Muscle layer of duodenum (tissue), 2 donors: ENCODE measurements around the gene CPXM1.
"Not testable (repeated sequence)": the region's sequence is repeated elsewhere in the genome, so short reads cannot be mapped to it uniquely, and the experiment has no call there.

ENCODE experiments used
- H3K27ac ChIP-seq: one replicate; pipeline ENCODE4 v1.7.0; 2013; ENCODE audit warnings: mild to moderate bottlenecking, low read length
- H3K27me3 ChIP-seq: one replicate; pipeline ENCODE4 v1.7.0; 2013; ENCODE audit warnings: low read depth, mild to moderate bottlenecking, control low read depth, low read length
- H3K36me3 ChIP-seq, 2 donors: one replicate each; pipeline ENCODE4 v1.7.0; 2013; ENCODE audit warnings: low read length in 2 of 2, control low read depth in 1 of 2, mild to moderate bottlenecking in 1 of 2; ENCODE audit not compliant: insufficient read depth in 2 of 2, control insufficient read depth in 1 of 2
- H3K4me1 ChIP-seq, 2 donors: one replicate each; pipeline ENCODE4 v1.7.0; 2013; ENCODE audit warnings: low read length in 2 of 2, mild to moderate bottlenecking in 2 of 2, control low read depth in 1 of 2, moderate library complexity in 1 of 2; ENCODE audit not compliant: insufficient read depth in 2 of 2, control insufficient read depth in 1 of 2
- H3K4me3 ChIP-seq, 2 donors: one replicate each; pipeline ENCODE4 v1.7.0; 2013; ENCODE audit warnings: low read length in 2 of 2, low read depth in 1 of 2, mild to moderate bottlenecking in 1 of 2
- H3K9me3 ChIP-seq, 2 donors: one replicate each; pipeline ENCODE4 v1.7.0; 2013; ENCODE audit warnings: low read length in 2 of 2, control low read depth in 1 of 2, mild to moderate bottlenecking in 1 of 2; ENCODE audit not compliant: control insufficient read depth in 1 of 2
- donor health status: healthy.

The CPXM1 gene

DNA sequence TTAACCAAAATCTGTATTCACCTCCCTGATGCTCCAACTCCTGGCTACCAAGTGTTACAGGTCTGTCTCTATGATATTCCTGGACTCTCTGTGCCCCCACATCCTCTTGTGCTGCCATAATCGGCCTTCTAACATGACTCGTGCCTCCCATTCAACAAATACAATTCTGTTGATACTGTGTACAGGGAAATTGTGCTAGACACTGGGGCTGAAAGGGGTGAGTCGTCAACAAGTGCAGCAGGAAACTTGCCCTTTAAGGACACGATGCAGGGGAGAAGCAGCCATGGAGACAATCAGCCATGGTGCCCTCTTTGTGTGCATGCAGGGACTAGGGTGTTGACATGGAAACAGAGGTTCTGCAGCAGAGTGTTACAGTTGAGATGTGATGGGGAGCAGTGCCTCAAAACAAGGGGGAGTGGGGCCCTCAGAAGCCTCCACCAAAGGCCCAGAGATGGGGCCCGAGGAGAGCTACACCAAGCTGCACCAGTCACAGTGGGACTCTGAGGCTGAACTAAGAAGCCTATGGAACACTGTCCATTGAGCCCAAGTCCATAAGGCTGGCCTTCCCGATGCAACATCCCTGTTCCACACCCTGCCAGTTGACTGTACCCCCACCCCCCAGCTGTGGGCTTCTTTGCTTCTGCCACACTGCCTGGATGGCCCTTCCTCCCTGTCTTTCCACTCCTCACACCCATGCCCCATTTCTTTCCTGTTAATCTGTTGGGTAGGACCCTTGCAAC is 37.0 kb upstream of the CPXM1 start:
- Histone ChIP-seq H3K36me3 (peaks cover 5 to 7% of the 10 kb centered on the region in 2 donors), H3K27me3 (no peaks in the 10 kb centered on the region), H3K4me3 (no peak overlapping the region), H3K27ac (no peak overlapping the region), H3K4me1 (peaks cover 4 to 13% of the 10 kb centered on the region in 2 donors), H3K9me3 (no peaks in the 10 kb centered on the region)

DNA sequence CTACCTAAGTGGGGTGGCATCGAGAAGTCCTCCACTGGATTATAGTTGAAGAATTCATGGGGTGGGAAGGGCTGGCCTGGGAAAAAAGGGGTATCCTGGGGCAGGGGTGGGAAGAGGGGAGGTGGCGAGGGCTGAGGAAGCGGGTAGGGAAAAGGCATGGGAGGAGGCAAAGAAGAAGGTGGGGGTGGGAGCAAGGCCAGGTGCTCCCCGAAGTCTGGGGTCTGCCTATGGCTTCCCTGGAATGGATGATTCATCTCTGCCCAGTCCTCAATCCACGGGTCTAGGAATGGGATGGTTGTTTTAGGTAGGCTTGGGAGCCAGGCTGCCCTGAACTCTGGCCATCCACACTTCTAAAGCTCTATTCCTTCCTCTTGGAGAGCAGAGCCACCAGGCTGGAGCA is 35.6 kb upstream of the CPXM1 start:
- Histone ChIP-seq H3K4me3 (no peak overlapping the region), H3K27me3 (no peaks in the 10 kb centered on the region), H3K27ac (no peak overlapping the region), H3K9me3 (no peaks in the 10 kb centered on the region), H3K36me3 (peaks cover 5 to 7% of the 10 kb centered on the region in 2 donors), H3K4me1 (peaks cover 0 to 6% of the 10 kb centered on the region in 2 donors)

DNA sequence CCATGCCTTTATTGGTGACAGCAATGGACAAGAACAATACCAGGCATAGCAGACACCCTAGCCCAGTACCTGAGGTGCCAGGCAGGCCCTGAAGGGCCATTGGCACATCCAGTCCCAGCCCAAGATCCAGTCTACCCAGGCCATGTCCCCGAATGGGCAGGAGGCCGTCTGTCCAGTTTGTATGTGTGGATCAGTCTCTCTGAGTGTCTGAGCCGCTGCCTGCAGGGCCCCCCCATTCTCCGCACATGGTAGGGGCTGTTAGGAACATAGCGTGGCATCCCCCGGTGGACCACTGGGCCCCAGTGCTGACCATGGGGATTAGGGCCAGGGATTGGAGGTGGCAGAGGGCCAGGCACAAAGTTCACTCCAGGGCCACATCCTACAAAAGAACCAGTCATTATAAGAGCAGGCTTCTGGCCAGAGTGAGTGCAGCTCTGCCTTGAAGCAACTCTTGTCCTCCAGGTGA is 34.9 kb upstream of the CPXM1 start:
- Histone ChIP-seq H3K36me3 (peaks cover 5 to 7% of the 10 kb centered on the region in 2 donors), H3K27ac (no peak overlapping the region), H3K4me1 (peaks cover 0 to 6% of the 10 kb centered on the region in 2 donors), H3K4me3 (no peak overlapping the region), H3K9me3 (no peaks in the 10 kb centered on the region), H3K27me3 (no peaks in the 10 kb centered on the region)

DNA sequence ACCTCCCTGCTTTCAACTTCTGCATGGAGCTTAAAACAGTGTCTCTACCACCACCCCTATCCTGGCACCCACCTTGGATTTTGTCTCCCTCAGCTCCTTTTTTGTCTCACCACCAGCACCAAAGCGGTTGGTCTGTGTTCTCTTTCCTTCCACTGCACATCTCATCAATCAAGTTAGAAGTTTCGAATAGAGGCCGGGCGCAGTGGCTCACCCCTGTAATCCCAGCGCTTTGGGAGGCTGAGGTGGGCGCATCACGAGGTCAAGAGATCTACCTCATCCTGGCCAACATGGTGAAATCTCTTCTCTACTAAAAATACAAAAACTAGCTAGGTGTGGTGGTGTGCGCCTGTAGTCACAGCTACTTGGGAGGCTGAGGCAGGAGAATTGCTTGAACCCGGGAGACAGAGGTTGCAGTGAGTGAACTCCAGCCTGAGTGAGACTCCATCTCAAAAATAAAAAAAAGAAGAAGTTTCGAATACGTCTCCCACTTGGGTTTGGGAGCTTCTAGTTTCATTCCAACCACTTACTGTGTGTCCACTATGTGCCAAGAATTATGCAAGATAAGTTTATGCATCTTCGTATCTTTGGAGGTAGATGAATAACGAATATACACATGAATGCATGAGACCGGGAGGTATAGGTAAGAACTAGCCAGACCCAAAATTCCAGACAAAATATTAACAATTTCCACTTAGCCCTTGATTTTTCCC is 34.1 kb upstream of the CPXM1 start:
- H3K4me1 ChIP-seq = peaks cover 0 to under 1% of the 10 kb centered on the region in 2 donors
- no peak overlapping the region for H3K4me3 ChIP-seq
- H3K27me3 ChIP-seq = no peaks in the 10 kb centered on the region
- H3K36me3 ChIP-seq = peaks cover 5 to 7% of the 10 kb centered on the region in 2 donors
- H3K27ac ChIP-seq = no peak overlapping the region
- H3K9me3 ChIP-seq = no peaks in the 10 kb centered on the region

DNA sequence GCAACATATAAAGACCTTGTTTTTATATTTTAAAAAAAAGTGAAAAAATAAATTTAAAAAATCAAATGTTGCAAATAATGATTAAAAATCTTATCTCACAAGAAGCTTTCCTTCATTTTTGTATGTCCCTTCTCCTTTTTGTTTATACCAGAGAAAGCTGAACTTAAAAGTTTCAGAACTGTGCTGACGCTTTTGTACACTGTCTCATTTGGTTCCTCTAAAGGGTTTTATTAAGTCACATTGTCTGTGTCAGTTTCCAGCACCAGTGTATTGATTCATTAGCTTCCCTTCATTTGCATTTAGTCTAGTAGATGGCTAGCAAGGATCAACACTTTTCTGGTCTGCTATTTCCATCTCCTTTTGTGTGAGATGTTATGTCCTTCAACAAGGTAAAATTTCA is 33.3 kb upstream of the CPXM1 start:
- Histone ChIP-seq H3K4me1 (no peaks in the 10 kb centered on the region), H3K36me3 (peaks cover 5 to 7% of the 10 kb centered on the region in 2 donors), H3K27ac (no peak overlapping the region), H3K27me3 (peaks cover 5% of the 10 kb centered on the region), H3K9me3 (no peaks in the 10 kb centered on the region), H3K4me3 (no peak overlapping the region)

DNA sequence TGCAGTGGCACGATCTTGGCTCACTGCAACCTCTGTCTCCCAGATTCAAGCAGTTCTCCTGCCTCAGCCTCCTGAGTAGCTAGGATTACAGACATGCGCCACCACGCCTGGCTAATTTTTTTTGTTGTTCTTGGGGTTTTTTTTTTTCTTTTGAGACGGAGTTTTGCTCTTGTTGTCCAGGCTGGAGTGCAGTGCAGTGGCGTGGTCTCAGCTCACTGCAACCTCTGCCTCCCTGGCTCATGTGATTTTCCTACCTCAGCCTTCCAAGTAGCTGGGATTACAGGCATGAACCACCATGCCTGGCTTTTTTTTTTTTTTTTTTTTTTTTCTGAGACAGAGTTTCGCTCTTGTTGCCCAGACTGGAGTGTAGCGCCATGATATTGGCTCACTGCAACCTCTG is 30.8 kb upstream of the CPXM1 start:
- not testable (repeated sequence) for H3K4me3 ChIP-seq, H3K27ac ChIP-seq, H3K27me3 ChIP-seq, H3K36me3 ChIP-seq, H3K4me1 ChIP-seq, H3K9me3 ChIP-seq

DNA sequence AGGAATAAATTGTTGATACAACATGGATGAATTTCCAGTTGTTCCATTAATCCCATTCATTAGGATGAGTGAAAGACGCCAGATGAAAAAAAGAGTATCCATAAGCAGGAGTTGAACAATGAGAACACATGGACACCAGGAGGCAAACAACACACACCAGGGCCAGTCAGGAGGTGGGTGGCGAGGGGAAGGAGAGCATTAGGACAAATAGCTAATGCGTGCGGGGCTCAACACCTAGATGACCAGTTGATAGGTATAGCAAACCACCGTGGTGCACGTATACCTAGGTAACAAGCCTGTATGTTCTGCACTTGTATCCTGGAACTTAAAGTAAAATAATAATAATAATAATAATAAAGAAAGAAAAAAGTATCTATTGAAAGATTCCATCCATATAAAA is 28.9 kb upstream of the CPXM1 start:
- Histone ChIP-seq H3K4me1 (no peaks in the 10 kb centered on the region), H3K4me3 (no peak overlapping the region), H3K36me3 (no peaks in the 10 kb centered on the region), H3K27me3 (peaks cover 5% of the 10 kb centered on the region), H3K9me3 (no peaks in the 10 kb centered on the region), H3K27ac (no peak overlapping the region)

DNA sequence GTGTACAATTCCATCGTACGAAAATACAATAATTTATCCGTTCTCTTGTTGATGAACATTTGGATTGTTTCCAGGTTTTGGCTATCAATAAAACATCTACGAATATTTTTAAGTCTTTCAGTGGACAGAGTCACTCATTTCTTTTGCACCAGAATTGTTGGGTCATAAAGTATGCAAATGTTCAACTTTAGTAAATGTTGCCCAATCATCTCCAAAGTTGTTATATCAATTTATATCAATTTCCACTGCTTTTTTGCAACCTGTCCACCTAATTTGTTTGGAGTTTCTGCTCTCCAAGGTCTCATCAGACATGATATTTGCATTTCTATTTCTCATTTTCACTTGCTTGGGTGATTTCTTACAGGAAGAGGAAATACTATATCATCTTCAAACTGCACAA is 26.2 kb upstream of the CPXM1 start:
- Histone ChIP-seq H3K27me3 (peaks cover 5% of the 10 kb centered on the region), H3K27ac (no peak overlapping the region), H3K36me3 (no peaks in the 10 kb centered on the region), H3K4me1 (no peaks in the 10 kb centered on the region), H3K9me3 (no peaks in the 10 kb centered on the region), H3K4me3 (no peak overlapping the region)

DNA sequence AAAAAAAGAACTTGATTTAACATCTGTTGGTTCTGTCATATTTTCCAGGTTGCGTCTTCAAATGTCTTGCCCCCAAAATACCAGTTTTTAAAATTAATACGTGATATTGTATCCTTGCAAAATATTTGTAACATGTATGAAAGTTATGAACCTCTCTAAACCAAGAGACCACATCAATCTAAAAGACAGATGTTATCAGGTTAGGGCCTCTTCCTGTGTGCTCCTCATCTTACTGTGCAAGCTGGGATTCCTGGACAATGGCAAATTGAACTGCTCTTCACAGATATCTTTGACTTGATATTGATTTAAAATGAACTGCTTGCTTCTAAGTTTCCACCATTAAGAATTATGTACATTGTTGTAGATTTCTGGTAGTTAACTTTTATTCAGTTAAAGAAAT is 25.3 kb upstream of the CPXM1 start:
- no peaks in the 10 kb centered on the region for H3K36me3 ChIP-seq
- H3K4me3 ChIP-seq = no peak overlapping the region
- no peak overlapping the region for H3K27ac ChIP-seq
- no peaks in the 10 kb centered on the region for H3K9me3 ChIP-seq
- H3K4me1 ChIP-seq = peaks cover 0 to 4% of the 10 kb centered on the region in 2 donors
- H3K27me3 ChIP-seq = peaks cover 5% of the 10 kb centered on the region

DNA sequence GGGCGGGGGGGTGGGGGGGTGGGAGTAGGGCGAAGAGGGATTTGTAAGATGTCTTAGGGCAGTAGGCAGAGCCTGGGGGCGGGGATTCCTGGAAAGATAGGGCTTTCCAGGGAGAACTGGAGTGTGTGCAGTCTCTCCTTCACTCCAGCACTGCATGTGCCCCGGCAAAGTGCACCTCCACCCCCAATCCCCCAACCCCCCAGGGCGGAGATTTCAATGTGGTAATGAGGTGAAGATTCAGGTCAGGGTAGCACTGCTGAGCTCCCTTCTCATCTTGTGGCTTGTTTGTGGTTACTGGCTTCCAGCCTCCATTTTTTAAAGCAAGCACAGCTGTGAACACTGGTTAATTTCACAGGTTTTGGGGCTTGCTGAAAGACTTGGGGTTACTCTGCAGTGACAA is 21.6 kb upstream of the CPXM1 start:
- Histone ChIP-seq H3K27ac (no peak overlapping the region), H3K27me3 (peaks cover 14% of the 10 kb centered on the region), H3K36me3 (no peaks in the 10 kb centered on the region), H3K4me1 (peaks cover 0 to 4% of the 10 kb centered on the region in 2 donors), H3K4me3 (no peak overlapping the region), H3K9me3 (no peaks in the 10 kb centered on the region)

DNA sequence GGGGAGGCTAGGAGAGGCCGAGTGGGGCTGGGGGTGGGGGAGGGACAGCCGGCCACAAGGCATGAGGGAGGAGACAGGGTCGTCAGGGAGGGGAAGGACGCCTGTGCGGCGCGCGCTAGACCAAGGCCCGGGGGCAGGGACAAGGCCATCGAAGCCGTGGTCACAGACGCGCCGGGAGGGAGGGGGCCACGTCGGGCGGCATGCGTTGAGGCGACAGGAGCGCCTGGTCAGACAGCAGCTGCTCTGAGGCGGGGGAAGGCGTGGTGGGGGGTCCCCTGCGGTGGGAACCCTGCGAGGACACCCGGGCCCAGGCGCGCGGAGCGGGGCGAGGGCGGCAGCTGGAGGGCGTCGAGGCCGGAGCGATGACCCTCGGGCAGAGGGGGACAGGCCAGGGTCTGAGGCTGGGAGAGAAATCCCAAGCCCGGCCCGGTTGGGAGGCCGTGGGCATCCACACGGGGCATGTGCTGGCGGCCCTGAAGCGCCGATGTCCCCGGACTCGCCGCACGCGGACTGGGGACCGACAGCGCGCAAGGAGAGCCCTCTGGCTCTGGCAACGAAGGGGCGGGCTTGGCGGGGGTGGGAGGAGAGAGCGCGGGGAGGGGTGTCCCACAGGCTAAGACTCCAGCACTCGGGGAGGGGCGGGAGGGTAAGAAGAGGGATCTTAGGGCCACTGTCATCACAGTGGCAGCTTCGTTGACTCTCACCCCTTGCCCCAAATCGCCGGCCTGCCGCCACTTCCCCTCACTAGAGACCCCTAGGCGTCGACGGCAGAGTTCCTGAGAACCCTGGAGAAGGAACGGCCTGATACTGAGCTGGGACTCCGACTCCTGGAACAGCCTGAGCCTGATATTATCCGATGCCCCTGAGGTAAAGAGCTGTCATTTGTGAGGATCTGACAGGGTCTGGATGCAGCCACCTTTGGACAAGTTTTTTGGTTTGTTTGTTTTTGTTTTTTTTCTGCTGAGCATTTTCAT is 20.8 kb upstream of the CPXM1 start:
- Histone ChIP-seq H3K27ac (no peak overlapping the region), H3K27me3 (peaks cover 14% of the 10 kb centered on the region), H3K4me1 (peaks cover 0 to 4% of the 10 kb centered on the region in 2 donors), H3K4me3 (no peak overlapping the region), H3K9me3 (no peaks in the 10 kb centered on the region), H3K36me3 (no peaks in the 10 kb centered on the region)
